ENCODE data around the gene DMRT2.

- TF ChIP-seq EZH2 (IDR thresholded peaks at IDR 0.05) (no peak), POLR2AphosphoS5 (IDR thresholded peaks at IDR 0.05; ENCODE audit: borderline replicate concordance, low read depth, low read length) (no peak), FOXP2 (optimal IDR thresholded peaks at IDR 0.05; ENCODE audit: control extremely low read depth, extremely low read length, insufficient read depth) (no peak)
Measured at GRCh38 chr9:1026219-1026618, 23.9 kb upstream of the DMRT2 start.

Measured in SK-N-MC (cell line).